GM18907 (cell line): ENCODE data around the gene NME3.

Source experiments
- ATAC-seq: cut with Tn5 transposase; IDR thresholded peaks from one replicate; pipeline ENCODE4 v1.9.1; 2021; ENCODE audit warnings: mild to moderate bottlenecking, moderate library complexity; ENCODE audit not compliant: unreplicated experiment

Gene NME3

GRCh38 chr16:1729445-1729844, 41.9 kb downstream of the NME3 start:
- no peak for ATAC-seq

GRCh38 chr16:1729026-1729425, 42.3 kb downstream of the NME3 start:
- ATAC-seq: no peak

GRCh38 chr16:1727651-1728624, 43.4 kb downstream of the NME3 start:
- ATAC-seq: no peak

GRCh38 chr16:1726661-1727502, 44.5 kb downstream of the NME3 start:
- no peak for ATAC-seq

- ATAC-seq: no peak
Measured at GRCh38 chr16:1724491-1724890, 46.9 kb downstream of the NME3 start.

- no peak for ATAC-seq
Measured at GRCh38 chr16:1723450-1724147, 47.7 kb downstream of the NME3 start.

GRCh38 chr16:1721372-1721771, 50.0 kb downstream of the NME3 start:
- no peak for ATAC-seq
